ENCODE results near the gene PPP1R2.
A peak's percentile ranks its signal among the peaks of the same experiment; 100 is the strongest.

- TF ChIP-seq CTCF (IDR thresholded peaks at IDR 0.05; ENCODE audit: low read depth, low read length, poor library complexity, severe bottlenecking) (peak; percentile 74), EZH2phosphoT487 (IDR thresholded peaks at IDR 0.05; ENCODE audit: borderline replicate concordance, low read length) (no peak)
Observed at GRCh38 chr3:195558602-195559001, 15.5 kb upstream of the PPP1R2 start.
